ENCODE data around the gene MLPH. TPM values are rescaled to one million over a fixed set of nuclear protein-coding genes. Genes with fewer than 3 reads are reported as not detected.

The MLPH gene, protein sequence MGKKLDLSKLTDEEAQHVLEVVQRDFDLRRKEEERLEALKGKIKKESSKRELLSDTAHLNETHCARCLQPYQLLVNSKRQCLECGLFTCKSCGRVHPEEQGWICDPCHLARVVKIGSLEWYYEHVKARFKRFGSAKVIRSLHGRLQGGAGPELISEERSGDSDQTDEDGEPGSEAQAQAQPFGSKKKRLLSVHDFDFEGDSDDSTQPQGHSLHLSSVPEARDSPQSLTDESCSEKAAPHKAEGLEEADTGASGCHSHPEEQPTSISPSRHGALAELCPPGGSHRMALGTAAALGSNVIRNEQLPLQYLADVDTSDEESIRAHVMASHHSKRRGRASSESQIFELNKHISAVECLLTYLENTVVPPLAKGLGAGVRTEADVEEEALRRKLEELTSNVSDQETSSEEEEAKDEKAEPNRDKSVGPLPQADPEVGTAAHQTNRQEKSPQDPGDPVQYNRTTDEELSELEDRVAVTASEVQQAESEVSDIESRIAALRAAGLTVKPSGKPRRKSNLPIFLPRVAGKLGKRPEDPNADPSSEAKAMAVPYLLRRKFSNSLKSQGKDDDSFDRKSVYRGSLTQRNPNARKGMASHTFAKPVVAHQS
- total RNA-seq (2022; extraction: Qiagen RNA extraction), result 270 to 331 TPM (median 308 TPM) in 5 replicates

DNA sequence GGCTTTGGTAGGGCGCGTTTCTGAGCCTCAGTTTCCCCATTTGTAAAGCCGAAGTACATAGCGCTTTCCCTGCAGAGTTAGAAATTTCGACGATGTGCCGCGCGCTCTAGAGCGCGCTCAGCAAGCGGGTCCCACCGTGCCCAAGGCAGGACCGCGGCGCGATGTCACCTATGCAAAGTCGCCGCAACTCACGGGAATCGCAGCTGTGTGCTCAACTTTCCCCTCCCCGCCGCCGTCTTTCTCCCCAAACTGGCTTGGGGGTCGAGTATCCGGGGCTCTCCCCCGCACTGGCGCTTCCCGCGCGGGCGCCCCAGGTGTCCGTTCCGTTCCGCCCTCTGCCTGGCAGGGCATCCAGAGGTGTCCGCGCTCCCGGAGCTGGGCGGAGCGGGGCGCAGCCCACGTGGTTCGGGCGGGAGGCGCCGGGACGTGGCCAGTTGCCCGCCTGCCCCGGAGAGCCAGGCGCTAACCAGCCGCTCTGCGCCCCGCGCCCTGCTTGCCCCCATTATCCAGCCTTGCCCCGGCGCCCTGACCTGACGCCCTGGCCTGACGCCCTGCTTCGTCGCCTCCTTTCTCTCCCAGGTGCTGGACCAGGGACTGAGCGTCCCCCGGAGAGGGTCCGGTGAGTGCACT lies at the start of gene MLPH:
TSS of gene MLPH (plus strand) at position 433 of the 630 bp plus-strand sequence. CDS start 6,176 bp downstream, outside the sequence.

DNA sequence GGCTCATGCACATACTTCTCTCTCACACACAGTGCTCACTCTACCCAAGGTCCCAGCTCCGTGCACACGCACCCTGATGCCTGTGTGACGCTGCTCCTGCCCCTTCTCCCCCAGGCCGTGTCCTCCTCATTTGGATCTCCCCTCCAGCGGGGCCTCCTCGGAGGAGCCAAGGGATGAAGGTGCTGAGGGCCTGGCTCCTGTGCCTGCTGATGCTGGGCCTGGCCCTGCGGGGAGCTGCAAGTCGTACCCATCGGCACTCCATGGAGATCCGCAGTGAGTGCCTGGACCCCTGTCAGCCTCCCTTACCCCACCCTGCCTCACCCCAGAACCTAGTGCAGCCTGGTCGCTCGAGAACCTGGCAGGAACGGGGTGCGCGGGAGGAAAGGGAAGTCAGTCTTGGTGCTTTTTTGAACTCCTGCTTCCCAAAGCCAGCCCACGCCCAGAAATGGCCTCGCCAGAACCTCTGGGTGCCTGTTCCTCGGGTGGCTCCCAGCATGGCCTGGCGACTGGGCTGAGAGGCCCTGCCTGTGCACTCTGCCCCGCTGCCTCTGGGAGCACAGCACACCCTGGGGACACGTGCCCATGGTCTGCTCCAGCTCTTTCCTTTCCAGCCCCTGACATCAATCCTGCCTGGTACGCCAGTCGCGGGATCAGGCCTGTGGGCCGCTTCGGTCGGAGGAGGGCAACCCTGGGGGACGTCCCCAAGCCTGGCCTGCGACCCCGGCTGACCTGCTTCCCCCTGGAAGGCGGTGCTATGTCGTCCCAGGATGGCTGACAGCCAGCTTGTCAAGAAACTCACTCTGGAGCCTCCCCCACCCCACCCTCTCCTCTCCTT lies 79.6 kb downstream of the MLPH start, which contains the start of gene PRLH:
TSS of gene PRLH (plus strand) at position 174 of the 835 bp plus-strand sequence. CDS start at position 174, 0 bp downstream.

DNA sequence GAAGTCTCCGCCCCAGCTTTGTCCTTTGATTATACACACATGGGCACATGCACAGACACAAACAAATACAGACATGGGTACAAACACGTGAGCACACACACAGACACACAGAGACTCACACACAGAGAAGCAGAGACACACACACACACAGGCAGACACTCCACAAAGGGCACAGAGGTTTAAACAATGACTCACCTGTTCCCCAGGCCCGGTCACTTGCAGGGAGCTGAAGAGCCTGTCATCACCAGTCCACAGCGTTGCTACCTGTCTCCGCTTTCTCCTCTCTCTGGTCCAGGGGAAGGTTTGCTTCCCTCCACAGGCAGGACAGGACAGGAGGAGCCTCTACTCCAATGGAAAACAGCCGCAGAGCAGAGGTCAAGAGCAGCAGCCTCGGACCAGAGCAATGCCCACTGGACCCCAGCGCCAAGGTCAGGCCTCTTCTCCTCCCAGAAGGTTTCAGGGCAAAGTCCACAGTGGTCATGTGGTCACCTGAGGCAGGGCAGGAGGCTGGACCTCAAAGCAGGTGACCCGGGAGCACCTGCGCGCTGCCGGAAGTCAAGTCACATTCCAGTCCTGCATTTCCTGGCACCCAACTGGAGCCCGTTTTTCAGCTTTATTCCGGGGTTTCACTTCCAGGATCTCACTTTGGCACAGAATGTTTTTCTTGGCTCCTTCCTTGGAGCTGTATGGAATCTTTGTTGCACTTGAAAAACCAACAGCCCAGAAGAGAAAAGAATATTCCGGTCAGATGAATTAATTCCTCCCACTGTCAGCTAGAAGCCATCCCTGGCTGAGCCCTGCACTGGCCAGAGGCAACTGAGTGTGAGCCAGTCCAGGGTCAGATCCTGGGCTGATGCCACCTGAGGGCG lies 103.5 kb downstream of the MLPH start, which contains the start of gene RAB17:
TSS of gene RAB17 (minus strand) at position 463 of the 869 bp plus-strand sequence. CDS start 4,580 bp downstream, outside the sequence.

Other genes with a start within 250 kb of the MLPH start
- 0.14 to 0.43 TPM (median 0.36 TPM) in 5 replicates for gene COL6A3, start 73.1 kb upstream of the MLPH start, total RNA-seq (2022; extraction: Qiagen RNA extraction)
- gene PRLH, start 79.3 kb downstream of the MLPH start, total RNA-seq (2022; extraction: Qiagen RNA extraction), result not detected in 5 replicates
- gene RAB17, start 103.5 kb downstream of the MLPH start, total RNA-seq (2022; extraction: Qiagen RNA extraction), result 0.25 to 0.85 TPM (median 0.41 TPM) in 5 replicates
- 67.5 to 115 TPM (median 85.7 TPM) in 5 replicates for gene LRRFIP1, start 140.3 kb downstream of the MLPH start, total RNA-seq (2022; extraction: Qiagen RNA extraction)